ENCODE results near the gene DTX1.
"Not testable (repeated sequence)": the region's sequence is repeated elsewhere in the genome, so short reads cannot be mapped to it uniquely, and the experiment has no call there.

DTX1 gene

DNA sequence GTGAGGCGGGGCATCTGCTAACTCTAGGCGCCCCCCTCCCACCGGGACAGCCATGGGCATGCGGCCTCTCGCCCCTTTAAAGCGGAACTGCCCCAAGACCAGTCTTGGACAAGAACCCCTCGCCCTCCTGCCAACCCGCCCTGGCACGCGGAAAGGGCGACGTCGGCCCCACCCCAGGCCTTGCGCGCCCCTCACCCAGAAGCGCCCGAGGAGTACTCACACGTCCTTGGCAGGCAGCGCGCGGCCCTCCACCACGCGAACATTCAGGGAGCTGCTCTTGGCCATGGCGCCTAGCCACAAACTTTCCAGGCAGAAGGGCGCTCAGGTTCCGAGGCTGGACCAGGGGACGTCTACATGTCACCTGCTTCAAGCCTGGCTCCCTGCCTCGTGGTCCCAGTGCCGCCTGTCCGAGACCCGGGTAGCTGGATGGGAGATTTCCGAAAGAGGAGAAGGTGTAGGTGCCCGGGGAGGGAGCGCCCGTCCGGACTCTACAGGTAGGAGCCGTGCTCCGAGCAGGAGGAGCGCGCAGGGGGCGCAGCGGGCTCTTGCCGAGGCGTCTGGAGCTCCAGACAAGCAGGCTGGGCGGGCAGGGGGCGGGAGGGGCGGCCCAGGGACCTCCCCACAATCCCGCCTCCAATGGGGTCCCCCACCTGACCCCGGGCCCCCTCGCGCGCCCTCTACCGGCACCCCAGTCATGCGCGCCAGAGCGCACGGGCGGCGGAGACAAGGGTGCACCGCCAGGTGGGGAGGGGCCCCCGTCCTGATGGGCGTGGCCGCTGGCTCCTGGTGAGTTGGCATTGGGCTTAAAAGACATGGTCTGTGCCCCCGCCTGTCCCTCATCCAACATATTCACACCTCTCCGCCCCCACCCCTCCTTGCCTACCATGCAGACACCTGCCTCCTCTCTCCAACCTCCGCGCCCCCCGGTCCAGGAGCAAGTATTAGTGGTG, 78.9 kb downstream of the DTX1 start, which contains the start of gene RASAL1:
Gene RASAL1, minus strand, starts transcription at position 584 of the 950 bp plus-strand sequence. Its CDS starts 299 bp downstream, at position 285.
- peak; percentile 33 to 36 for DNase-seq (ENCODE audit: low read depth in 2 of 2, low spot score in 1 of 2)

DNA sequence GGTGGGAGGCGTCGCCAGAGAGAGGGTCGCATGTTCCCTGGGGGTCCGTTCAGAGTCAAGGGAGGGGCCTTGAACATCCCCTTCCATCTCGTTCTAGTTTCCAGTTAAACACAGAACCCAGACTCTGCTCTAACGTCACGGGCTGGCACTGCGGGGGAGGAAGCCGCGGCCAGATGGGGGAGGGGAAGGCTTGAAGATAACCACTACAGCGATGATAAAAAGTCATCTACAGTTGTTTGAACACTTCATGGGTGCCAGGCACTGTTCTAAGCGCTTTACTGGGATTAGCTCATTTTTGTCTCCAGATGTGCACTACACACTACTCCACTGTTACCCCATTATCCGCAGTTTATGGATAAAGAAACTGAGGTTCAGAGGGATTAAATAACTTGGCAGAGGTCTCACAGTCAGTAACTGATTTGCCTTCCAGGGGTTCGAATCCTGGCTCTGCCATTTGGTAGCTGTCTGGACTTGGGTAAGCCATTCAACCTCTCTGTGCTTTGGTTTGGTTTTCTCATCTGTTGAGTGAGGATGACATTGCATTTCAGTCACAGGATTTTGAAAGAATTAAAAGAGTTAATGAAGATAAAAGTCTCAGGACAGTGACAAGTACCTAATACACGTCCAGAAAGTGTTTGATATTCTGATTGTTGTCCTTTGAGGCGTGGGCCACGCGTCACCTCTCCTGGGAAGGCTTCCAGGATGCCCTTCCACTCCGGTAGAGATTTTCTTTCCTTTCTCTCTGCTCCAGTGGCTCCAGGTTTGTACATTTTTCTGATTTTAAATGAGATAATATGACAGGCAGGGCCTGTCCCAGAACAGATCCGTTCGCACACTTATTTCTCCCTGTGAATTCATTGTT, 79.8 kb downstream of the DTX1 start:
- peak in 1 of 2 donors; percentile 33 for DNase-seq (ENCODE audit: low read depth in 2 of 2, low spot score in 1 of 2)

DNA sequence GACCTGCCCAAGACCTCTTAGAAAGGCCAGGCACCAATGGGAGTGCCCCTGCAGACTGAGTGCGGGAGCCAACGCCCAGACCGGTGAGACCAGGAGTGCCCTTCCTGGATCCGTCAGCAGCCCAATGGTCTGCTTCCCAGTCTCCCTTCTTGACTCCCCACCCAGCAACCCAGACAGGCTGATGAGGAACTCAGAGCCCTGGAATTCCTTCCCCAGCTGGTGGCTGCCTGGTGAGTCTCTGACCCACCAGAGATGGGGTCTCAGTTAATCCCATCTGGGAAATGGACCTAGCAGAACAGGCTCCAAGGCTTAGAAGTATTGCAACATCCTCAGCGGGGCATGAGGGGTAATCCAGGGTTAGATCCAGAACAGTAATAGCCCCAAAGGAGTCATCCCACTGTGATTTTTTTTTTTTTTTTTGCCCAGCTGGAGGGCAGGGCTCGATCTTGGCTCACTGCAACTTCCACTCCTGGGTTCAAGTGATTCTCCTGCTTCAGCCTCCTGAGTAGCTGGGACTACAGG, 80.5 kb downstream of the DTX1 start:
- DNase-seq (ENCODE audit: low read depth in 2 of 2, low spot score in 1 of 2), result no peak

DNA sequence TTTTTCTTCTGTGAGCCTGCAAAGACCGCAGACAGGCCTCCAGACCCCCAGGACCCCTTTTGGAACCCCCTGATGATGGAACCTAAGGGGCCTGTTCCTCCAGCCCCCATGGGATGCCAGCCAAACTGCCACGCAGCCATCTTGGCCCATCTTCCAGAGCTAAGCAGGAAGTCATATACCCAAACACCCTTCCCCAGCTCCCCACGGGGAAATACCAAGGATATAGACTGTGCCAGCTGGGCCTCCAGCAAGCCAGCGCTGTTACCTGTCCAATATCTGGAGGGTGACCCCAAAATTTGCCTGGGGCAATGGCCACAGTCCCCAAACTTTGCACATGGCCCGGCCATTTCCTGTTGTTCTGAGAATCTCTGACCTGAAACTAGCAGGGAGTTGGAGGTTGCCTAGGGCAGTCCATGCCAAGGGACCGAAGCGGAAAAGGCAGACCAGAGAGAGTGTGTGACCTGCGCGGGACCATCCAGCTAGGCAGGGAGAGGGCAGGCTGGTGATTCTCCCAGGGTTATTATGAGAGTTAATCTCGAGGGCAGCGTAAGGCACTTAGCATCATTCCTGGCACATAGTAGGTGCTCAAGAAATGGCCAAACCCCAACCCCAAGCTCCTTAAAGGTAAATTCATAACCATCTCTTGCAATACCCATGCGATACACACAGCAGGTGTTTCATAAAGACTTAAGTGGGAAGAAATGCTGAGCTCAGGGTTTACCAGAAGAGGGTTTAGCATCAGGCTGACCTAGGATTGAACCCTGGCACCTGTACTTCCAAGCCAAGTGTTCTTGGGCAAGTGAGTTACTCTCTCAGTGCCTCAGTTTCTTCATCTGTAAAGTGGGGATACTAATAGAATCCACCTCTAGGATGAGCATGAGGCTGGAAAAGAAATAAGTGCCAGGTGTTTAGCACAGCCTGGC, 81.6 kb downstream of the DTX1 start:
- no peak for DNase-seq (ENCODE audit: low read depth in 2 of 2, low spot score in 1 of 2)

DNA sequence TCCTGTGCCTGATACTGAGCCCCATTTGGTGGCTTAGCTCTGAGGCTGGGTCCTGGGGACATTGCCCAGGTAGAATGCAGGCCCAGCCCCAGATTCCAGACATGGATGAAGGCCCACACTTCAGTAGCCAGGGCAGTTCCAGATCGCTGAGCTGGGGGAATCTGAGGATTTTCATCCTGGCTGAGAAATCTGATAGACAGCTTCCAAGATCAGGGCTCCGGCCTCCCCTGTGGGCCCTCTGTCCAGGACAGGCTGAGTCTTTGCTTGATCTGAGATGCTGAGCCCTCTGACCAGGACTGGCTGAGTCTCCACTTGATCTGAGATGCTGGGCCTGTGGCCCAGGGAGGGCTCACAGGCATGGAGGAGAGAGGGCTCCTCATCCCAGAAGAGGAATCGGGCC, 82.3 kb downstream of the DTX1 start:
- no peak for DNase-seq (ENCODE audit: low read depth in 2 of 2, low spot score in 1 of 2)

DNA sequence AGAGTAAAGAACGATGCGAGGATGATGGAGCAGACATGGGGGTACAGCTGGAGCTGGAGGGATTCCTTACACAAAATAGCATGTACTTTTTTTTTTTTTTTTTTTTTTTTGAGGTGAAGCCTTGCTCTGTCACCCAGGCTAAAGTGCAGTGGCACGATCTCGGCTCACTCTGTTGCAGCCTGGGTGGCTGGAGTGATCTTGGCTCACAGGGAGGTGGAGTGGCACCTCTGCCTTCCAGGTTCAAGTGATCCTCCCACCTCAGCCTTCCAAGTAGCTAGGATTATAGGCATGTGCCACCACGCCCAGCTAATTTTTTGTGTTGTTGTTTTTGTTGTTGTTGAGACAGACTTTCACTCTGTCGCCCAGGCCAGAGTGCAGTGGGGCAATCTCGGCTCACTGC, 84.2 kb downstream of the DTX1 start:
- DNase-seq (ENCODE audit: low read depth in 2 of 2, low spot score in 1 of 2), result no peak

DNA sequence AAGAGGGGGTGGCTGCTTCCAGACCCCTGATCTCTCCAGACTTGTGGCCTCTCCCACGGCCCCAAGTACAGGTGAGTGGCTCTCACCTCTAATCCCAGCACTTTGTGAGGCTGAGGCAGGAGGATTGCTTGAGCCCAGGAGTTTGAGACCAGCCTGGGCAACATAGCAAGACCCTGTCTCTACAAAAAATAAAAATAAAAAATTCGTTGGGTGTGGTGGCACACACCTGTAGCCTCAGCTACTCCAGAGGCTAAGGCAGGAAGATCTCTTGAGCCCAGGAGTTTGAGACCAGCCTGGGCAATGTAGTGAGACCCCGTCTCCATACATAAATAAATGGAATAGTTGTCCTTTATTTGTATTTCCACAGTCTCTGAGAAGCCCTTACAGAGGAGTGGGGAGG, 85.2 kb downstream of the DTX1 start:
- not testable (repeated sequence) for DNase-seq (ENCODE audit: low read depth in 2 of 2, low spot score in 1 of 2)

- DNase-seq (ENCODE audit: low read depth in 2 of 2, low spot score in 1 of 2), result no peak
These were observed 85.8 kb downstream of the DTX1 start for GRCh38 chr12:113142173-113142885.

- DNase-seq (ENCODE audit: low read depth in 2 of 2, low spot score in 1 of 2), result no peak
These were observed 86.4 kb downstream of the DTX1 start for GRCh38 chr12:113142886-113143332.

DNA sequence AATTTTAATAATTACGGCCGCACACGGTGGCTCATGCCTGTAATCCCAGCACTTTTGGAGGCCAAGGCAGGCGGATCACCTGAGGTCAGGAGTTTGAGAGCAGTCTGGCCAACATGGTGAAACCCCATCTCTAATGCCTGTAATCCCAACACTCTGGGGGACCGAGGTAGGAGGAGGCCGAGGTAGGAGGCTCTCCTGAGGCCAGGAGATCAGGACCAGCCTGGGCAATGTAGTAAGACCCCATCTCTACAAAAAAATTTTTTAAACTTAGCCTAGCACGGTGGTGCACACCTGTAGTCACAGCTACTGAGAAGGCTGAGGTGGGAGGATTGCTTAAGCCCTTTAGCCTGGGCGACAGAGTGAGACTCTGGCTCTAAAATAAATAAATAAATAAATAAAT, 87.4 kb downstream of the DTX1 start:
- no peak for DNase-seq (ENCODE audit: low read depth in 2 of 2, low spot score in 1 of 2)

- DNase-seq (ENCODE audit: low read depth in 2 of 2, low spot score in 1 of 2), result no peak
These were observed 88.3 kb downstream of the DTX1 start for GRCh38 chr12:113144806-113145205.

GRCh38 chr12:113145720-113146551, 89.4 kb downstream of the DTX1 start:
- DNase-seq (ENCODE audit: low read depth in 2 of 2, low spot score in 1 of 2), result no peak

GRCh38 chr12:113146999-113147398, 90.5 kb downstream of the DTX1 start:
- no peak for DNase-seq (ENCODE audit: low read depth in 2 of 2, low spot score in 1 of 2)
